WI38 (cell line): Measurements from ENCODE around the gene SEZ6.

Experiments used
- H3K4me3 ChIP-seq: 2 replicates; pipeline ENCODE4 v1.5.1; 2011; ENCODE audit warnings: low read depth, mild to moderate bottlenecking, control low read depth, low read length
- CTCF ChIP-seq: IDR thresholded peaks from 2 replicates; pipeline ENCODE4 v1.5.1; 2012; ENCODE audit warnings: low read depth, mild to moderate bottlenecking, control low read depth, low read length

The SEZ6 gene

GRCh38 chr17:29034510-29034909 lies 28.7 kb upstream of the SEZ6 start:
- H3K4me3 ChIP-seq, result no peak overlapping the region
- no peak for TF ChIP-seq CTCF

- no peak for TF ChIP-seq CTCF
- no peak overlapping the region for H3K4me3 ChIP-seq
These were observed 27.0 kb upstream of the SEZ6 start for GRCh38 chr17:29032857-29033197.

GRCh38 chr17:29032013-29032856 lies 26.4 kb upstream of the SEZ6 start:
- H3K4me3 ChIP-seq, result no peak overlapping the region
- no peak for TF ChIP-seq CTCF

GRCh38 chr17:29031488-29031887 lies 25.7 kb upstream of the SEZ6 start:
- H3K4me3 ChIP-seq, result no peak overlapping the region
- TF ChIP-seq CTCF, result no peak

- H3K4me3 ChIP-seq, result no peak overlapping the region
- no peak for TF ChIP-seq CTCF
These were observed 18.6 kb upstream of the SEZ6 start for GRCh38 chr17:29024316-29024952.

GRCh38 chr17:29022074-29022473 lies 16.2 kb upstream of the SEZ6 start:
- no peak for TF ChIP-seq CTCF
- no peak overlapping the region for H3K4me3 ChIP-seq

GRCh38 chr17:29021226-29021625 lies 15.4 kb upstream of the SEZ6 start:
- no peak for TF ChIP-seq CTCF
- H3K4me3 ChIP-seq, result no peak overlapping the region
